Urinary bladder (tissue), 4 donors: ENCODE measurements around the gene SLC18A3. TPM values are rescaled to one million over a fixed set of nuclear protein-coding genes. Genes with fewer than 3 reads are reported as not detected.

Experiments used
- DNase-seq: peaks from one replicate; pipeline ENCODE4 v3.0.0-alpha.2; 2015; ENCODE audit errors: extremely low spot score
- H3K27ac ChIP-seq: one replicate; pipeline ENCODE4 v1.5.1; 2013; ENCODE audit warnings: low read depth, mild to moderate bottlenecking, moderate library complexity
- H3K36me3 ChIP-seq: one replicate; pipeline ENCODE4 v1.6.1; 2013; ENCODE audit warnings: mild to moderate bottlenecking, moderate library complexity; ENCODE audit not compliant: insufficient read depth
- H3K4me1 ChIP-seq: one replicate; pipeline ENCODE4 v1.6.1; 2013; ENCODE audit warnings: mild to moderate bottlenecking, moderate library complexity; ENCODE audit not compliant: insufficient read depth
- H3K4me3 ChIP-seq: one replicate; pipeline ENCODE4 v1.5.1; 2013; ENCODE audit warnings: low read depth, low read length
- WGBS: extraction: QIAGEN DNeasy Blood & Tissue Kit; methylation state at CpG from one replicate; pipeline ENCODE4 v1.1.7; 2013; 5-methylcytosine and 5-hydroxymethylcytosine counted together
- polyA plus RNA-seq: library from polyadenylated mRNA; stranded (reverse); fragments of 200-250 nt; gene quantifications from one replicate; pipeline ENCODE4 v1.2.3, GENCODE V29; 2013
- total RNA-seq: library from RNA; depleted of rRNA; stranded (reverse); fragments of >200 nt; gene quantifications from one replicate; pipeline ENCODE4 v1.2.3, GENCODE V29; 2014
- donor health status: healthy with polysubstance abuse.
- donor health status: healthy.

The SLC18A3 gene
- total and polyA plus RNA-seq, 2 donors: 0.11 to 0.70 TPM

- 42% methylated on average over 6 of the region's 6 CpGs for WGBS
- Histone ChIP-seq H3K4me1 (no peaks in the 10 kb centered on the region), H3K36me3 (no peaks in the 10 kb centered on the region), H3K27ac (no peak overlapping the region), H3K4me3 (no peak overlapping the region)
- no peak for DNase-seq
Observed at GRCh38 chr10:49620841-49621378, 10.8 kb downstream of the SLC18A3 start.

DNA sequence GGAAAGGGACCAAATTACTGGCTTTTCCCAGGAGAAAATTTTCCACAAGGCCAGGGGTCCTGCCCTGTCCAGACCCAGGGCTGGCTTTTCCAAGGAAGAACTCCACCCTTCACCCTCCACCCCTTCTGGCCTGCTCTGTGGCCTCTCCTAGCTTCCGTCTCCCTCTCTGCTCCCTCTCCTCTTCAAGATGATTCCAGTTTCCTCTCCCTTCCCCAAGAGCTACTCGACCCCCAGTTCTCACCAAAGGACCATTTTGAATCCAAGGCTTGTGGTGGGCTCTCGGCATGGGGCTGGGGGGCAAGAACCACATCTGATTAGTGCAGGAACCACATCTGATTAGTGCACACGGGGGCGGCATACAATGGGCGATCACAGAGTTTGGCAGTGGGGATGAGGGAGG, 11.5 kb downstream of the SLC18A3 start:
- no peaks in the 10 kb centered on the region for H3K4me1 ChIP-seq
- H3K36me3 ChIP-seq: no peaks in the 10 kb centered on the region
- H3K27ac ChIP-seq: no peak overlapping the region
- no peak overlapping the region for H3K4me3 ChIP-seq
- DNase-seq: no peak
- 38% methylated on average over 6 of the region's 6 CpGs for WGBS

GRCh38 chr10:49622426-49623425, 12.6 kb downstream of the SLC18A3 start:
- DNase-seq: no peak
- Histone ChIP-seq H3K27ac (no peak overlapping the region), H3K4me1 (no peaks in the 10 kb centered on the region), H3K4me3 (no peak overlapping the region), H3K36me3 (no peaks in the 10 kb centered on the region)
- 71% methylated on average over 11 of the region's 11 CpGs for WGBS

DNA sequence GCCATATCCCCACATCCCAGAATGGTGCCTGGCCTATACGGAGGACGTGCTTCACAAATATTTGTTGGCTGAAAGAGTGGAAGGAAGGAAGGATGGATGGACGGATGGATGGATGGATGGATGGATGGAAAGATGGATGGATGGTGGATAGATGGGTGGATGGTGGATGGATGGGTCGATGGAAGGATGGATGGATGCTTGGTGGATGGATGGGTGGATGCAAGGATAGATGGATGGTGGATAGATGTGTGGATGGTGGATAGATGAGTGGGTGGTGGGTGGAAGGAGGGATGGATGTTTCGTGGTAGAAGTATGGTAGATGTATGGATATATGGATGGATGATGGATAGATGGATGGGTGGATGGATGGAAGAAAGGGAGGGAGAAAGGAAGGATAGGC, 14.5 kb downstream of the SLC18A3 start:
- Histone ChIP-seq H3K4me3 (no peak overlapping the region), H3K27ac (no peak overlapping the region), H3K36me3 (no peaks in the 10 kb centered on the region), H3K4me1 (no peaks in the 10 kb centered on the region)
- 74% methylated on average over 5 of the region's 5 CpGs for WGBS
- DNase-seq: no peak

GRCh38 chr10:49625411-49625810, 15.3 kb downstream of the SLC18A3 start:
- WGBS: 81% methylated on average over 10 of the region's 10 CpGs
- no peak for DNase-seq

DNA sequence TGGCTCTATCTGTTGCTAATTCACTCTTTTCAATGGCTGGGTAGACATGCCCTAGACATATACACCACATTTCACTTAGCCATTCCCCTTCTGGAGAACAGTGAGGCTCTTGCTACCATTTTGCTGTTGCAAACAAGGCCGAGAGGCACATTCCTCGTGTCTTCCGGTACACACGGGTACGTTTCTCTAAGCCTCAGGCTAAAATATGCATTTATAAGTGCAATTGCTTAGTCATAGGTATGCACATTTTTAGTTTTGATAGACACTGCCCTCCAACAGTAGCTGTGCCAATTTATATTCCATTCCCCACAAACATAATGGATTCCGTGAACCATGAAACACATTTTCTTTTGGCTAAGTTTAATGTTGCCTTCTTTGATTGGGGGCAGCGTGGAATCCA, 16.9 kb downstream of the SLC18A3 start:
- Histone ChIP-seq H3K27ac (no peak overlapping the region), H3K36me3 (no peaks in the 10 kb centered on the region), H3K4me1 (no peaks in the 10 kb centered on the region), H3K4me3 (no peak overlapping the region)
- 90% methylated on average over 7 of the region's 7 CpGs for WGBS
- no peak for DNase-seq

More at GRCh38 chr10:49625411-49625810, 15.3 kb downstream of the SLC18A3 start:
- Histone ChIP-seq H3K4me3 (no peak overlapping the region), H3K4me1 (no peaks in the 10 kb centered on the region), H3K36me3 (no peaks in the 10 kb centered on the region), H3K27ac (no peak overlapping the region)

DNA sequence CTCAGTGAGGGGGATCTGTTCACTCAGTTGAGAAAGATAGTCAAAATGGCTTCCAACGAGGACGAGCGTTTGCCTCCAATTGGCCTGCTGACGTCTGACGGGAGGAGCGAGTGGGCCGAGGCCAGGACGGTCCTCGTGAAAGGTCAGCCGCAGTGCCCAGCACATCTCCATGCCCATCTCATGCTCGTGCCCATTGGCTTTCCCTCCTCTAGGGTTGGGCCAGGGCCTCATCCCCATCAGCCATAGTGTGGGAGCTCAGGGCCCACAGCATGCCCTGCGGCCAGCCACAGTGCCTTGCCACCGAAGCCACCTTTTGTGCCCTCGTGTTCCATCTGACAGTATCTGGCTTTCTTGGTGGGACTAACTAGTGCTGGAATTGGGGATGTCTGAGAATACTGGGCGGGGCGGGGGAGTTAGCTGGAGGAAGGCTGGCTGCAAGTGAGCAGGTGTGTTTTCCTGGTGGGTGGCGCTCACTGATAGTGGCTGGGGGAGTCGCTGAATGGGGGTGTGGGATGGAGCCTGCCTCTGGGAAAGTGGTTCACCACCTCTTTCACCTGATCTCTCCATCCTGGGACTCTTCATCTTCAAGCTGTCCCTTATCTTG, 17.6 kb downstream of the SLC18A3 start:
- no peak for DNase-seq

GRCh38 chr10:49628599-49628998, 18.5 kb downstream of the SLC18A3 start:
- H3K4me3 ChIP-seq: no peak overlapping the region
- H3K36me3 ChIP-seq: no peaks in the 10 kb centered on the region
- WGBS: 85% methylated on average over 8 of the region's 8 CpGs
- H3K4me1 ChIP-seq: no peaks in the 10 kb centered on the region
- DNase-seq: no peak
- no peak overlapping the region for H3K27ac ChIP-seq

More for the DNA sequence above, 17.6 kb downstream of the SLC18A3 start:
- Histone ChIP-seq H3K36me3 (no peaks in the 10 kb centered on the region), H3K27ac (no peak overlapping the region), H3K4me3 (no peak overlapping the region), H3K4me1 (no peaks in the 10 kb centered on the region)
- 90% methylated on average over 18 of the region's 18 CpGs for WGBS

GRCh38 chr10:49629431-49629881, 19.3 kb downstream of the SLC18A3 start:
- no peak overlapping the region for H3K27ac ChIP-seq
- 72% methylated on average over 9 of the region's 9 CpGs for WGBS
- no peak for DNase-seq

DNA sequence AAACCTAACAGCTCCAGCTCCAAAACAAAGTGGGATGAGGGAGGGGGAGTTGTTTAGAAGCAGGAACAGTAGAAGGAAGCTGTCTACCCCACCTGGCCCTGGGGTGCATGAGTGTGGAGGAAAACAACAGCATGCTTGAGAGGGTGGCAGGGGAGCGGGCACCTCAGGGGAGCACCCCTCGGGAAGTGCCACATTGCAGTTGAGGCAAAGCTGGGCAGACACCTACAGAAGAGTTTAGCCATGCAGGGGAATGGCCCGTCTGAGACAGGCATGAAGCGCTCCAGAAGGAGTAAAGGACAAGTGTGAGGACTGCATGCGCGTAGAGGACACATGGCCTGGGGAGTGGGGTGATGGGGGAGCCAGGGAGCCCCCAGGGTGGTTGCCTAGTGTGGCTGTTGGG, 21.9 kb downstream of the SLC18A3 start:
- DNase-seq: no peak
- 93% methylated on average over 6 of the region's 6 CpGs for WGBS
- Histone ChIP-seq H3K36me3 (no peaks in the 10 kb centered on the region), H3K4me3 (no peak overlapping the region), H3K4me1 (no peaks in the 10 kb centered on the region), H3K27ac (no peak overlapping the region)

More at GRCh38 chr10:49629431-49629881, 19.3 kb downstream of the SLC18A3 start:
- Histone ChIP-seq H3K36me3 (no peaks in the 10 kb centered on the region), H3K4me1 (no peaks in the 10 kb centered on the region), H3K4me3 (no peak overlapping the region)

DNA sequence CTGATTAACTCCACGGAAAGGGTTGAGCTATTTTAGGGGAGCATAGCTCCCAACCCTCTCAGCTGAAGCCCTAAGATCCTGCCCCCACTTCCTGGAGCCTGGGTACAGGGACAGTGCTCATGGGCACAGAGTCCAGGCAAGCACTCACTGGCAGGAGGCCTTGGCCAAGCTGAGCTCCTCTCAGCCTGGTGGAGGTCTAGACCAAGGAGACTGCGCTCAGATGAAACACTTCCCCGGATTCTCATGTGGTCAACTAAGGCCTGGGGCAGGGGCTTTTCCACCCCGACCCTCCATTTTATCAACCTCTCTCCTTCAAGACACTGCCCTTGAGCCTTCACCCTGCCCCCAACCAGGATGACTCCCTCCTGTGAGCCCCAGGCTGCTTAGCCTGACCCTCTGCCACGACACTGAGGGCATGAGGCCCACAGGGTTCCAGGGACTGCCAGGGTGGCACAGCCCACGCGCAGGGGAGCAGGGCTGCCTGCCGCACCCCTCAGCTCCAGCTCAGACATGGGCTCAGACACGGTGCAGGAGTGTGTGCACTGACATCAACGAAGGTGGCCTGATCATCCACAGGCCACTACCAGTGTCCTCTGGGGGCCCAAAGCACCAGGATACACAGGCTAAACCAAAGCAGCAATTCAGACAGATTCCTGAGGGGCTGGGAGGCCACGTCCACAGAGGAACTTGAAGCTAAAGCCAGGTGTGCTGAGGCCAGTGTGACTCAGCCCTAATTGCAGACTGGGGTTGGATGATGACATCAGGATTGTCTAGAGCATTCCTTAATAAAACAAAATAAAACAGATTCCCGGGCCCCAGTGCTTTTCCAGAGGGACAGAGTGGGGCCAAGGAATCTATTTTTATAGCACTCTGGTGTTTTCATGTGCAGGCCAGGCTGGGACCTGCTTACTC, 22.6 kb downstream of the SLC18A3 start:
- Histone ChIP-seq H3K4me3 (no peak overlapping the region), H3K27ac (no peak overlapping the region), H3K36me3 (no peaks in the 10 kb centered on the region), H3K4me1 (no peaks in the 10 kb centered on the region)
- no peak for DNase-seq
- 53% methylated on average over 12 of the region's 12 CpGs for WGBS

- H3K4me3 ChIP-seq: no peak overlapping the region
- no peak for DNase-seq
- no peaks in the 10 kb centered on the region for H3K36me3 ChIP-seq
- H3K27ac ChIP-seq: no peak overlapping the region
- no peaks in the 10 kb centered on the region for H3K4me1 ChIP-seq
- WGBS: 26% methylated on average over 13 of the region's 13 CpGs
Observed at GRCh38 chr10:49633327-49634068, 23.4 kb downstream of the SLC18A3 start.
